HG02678 (cell line): ENCODE measurements around the gene ZSWIM6.

Source experiments
- ATAC-seq: cut with Tn5 transposase; IDR thresholded peaks from one replicate; pipeline ENCODE4 v1.9.1; 2021; ENCODE audit warnings: mild to moderate bottlenecking, moderate library complexity; ENCODE audit not compliant: unreplicated experiment

ZSWIM6 gene

DNA sequence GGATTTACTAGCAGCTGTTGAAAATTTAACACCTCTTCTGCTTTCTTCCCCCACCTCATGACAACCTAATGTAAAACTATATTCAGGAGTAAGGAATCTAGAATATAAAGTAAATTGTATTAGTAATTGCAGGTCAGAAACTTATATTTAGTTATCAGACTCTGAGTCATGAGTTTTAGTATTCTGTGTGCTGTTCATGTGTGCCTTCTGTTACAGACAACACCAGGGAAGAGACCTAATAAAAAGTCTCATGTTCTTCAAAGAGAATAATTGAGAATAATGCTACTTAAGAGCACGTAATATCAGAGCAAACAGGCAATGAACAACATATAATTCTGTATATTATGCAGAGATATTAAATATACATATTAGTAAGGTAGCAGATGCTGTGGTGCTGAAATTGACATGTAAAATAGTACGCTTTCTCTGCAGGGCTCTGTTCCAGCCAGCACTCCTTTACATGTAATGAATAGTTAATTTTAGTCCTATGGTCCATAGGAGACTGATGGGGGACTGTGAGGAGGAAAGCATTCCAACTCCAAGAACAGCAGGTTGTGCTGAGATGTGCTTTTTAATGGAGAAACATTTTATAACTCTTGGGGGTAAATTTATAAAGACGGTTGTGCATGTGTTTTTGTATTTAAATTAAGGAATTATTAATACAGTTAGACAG lies 106.4 kb downstream of the ZSWIM6 start:
- no peak for ATAC-seq

DNA sequence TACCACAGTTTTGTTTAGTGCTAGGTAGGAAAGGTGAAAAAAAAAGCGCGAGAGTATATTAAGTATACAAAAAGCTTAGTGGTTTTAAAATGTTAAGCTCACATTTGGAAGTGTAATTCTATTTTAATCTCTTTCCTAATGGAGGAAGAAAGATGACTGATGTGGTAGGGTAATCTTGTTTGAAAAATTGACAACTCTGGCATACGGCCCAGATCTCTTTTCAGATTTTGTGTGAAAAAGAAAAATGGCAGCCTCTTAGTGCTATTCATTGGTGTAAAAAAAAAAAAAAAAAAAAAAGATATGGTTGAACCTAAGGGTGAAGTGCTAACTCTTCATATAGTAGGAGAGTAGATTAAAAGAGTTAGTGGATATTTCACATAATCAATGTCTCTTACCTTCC lies 108.0 kb downstream of the ZSWIM6 start:
- no peak for ATAC-seq

DNA sequence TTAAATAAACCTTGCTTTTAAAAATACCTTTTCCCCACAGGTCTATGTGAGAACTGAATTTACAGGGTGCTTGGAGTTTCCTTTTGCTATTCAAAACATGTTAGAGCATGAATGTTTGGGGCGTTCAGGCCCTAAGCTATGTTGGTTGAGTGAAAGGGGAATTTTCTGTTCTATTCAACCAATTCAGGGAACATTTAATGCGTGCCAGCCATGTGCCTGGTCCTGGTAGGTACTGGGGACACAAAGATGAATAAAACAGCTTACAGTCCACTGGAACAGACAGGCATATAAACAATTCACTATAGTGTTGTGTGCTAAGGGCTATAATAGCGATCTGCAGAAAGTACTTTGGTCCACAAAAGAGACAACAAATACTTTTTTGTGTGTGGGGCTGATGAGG lies 108.5 kb downstream of the ZSWIM6 start:
- ATAC-seq: no peak

DNA sequence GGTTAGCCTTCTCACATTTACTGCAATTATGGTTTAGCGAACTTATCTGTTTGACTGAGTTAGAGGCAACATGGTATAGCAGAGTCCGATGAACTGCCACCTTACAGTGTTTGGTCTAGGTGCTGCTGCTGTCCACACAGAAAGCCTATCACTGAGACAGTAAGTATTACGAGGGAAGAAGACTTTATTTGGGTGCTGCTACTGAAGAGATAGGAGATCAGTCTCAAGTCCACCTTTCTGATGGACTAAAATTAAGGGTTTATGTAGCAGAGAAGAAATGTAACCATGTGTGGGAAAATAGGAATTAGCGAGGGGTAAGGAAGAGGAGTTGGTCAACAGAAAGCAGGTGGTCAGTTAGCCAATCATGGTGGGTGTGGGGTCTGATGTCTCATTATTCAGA lies 109.7 kb downstream of the ZSWIM6 start:
- ATAC-seq: no peak

DNA sequence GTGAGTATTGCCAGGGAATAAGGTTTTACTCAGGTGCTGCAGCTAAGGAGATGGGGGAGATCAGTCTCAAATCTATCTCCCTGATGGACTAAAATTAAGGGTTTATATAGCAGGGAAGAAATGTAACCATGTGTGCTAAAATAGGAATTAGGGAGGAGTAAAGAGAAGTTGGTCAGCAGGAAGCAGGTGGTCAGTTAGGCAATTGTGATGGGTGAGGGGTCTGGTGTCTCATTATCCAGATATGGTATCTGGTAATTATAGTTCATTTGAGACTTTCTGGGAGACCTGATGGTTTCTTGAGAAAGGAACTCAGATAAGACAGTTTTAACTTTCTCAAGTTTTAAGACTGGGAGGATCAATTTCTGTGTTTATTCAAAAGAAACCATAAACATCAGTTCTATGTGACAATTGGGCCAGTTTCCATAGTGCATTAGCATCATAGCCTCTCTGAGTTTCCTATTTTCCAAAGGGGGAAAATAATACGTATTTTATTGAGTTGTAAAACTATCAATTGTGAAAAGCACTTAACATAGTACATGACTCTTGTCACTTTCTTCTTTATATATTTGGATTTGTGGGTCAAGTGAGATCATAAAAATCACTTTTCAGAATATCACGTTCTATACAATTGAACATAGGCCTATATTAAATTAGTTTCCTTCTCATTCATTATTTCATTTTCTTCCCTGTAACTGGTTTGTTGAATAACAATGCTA lies 115.9 kb downstream of the ZSWIM6 start:
- no peak for ATAC-seq

DNA sequence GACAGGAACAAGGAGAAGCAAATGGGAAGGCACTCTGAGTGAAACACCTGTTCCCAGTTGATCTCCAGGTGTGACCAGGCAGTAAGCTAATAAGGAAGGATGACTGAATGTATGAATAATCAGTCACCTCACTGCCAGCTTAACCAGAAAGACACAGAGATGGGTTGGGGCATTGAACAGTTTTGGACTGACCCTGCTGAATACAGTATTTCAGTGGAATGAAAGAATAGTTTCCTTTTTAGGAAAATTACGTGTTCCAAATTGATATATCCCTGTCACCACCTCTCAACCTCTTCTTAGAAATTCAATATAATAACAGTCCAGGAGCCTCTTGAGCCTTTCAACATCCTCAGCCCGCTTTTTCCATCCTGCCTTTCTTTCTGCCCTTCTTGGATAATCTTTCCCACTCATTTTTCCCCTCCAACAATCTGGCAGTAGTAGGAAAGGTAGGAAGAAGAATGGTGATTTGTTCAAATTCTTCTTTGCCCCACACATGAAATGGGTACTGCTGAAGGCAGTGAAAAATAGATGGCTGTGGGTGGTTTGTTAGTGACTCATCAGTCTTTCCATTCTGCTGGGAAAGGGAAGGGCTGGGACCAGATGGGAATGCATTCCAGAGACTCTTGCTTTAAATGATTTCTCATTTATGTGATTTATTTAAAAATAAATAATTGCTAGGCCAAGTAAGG lies 117.9 kb downstream of the ZSWIM6 start:
- ATAC-seq: no peak

DNA sequence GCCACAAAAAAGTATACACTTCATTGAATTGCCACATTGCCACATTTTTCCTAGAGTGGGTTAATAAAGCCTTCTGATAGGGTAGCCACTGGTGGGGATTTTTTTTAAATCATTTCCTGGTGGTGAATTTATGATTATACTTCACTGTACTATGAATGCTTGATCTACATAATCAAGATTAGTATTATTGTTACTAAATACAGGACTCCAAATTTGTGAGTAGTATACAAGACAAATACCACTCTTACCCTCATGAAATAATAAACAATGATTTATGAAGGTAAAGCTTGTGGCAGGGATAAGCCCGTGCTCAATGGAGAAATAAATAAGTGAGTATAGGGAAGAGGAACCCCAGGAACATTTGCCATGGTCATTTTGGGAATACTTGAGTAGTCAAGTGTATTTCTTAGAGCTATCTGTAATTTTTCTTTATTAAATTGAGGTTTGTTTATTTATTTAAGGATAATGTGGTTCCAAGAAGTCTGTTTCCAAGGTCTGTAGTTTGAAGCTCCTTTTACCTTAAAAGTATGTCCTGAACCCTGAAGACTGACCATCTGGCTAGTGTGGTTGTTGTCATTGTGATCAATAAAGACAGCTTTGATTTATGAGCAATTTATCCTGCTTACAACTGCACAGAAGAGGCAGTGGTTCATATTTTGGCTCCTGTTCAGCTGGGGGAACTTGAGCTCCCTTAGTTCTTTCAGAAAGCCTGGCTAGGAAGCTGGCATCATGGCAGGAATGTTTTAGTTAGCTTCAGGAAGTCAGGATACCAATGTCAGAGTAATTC lies 118.6 kb downstream of the ZSWIM6 start:
- no peak for ATAC-seq

DNA sequence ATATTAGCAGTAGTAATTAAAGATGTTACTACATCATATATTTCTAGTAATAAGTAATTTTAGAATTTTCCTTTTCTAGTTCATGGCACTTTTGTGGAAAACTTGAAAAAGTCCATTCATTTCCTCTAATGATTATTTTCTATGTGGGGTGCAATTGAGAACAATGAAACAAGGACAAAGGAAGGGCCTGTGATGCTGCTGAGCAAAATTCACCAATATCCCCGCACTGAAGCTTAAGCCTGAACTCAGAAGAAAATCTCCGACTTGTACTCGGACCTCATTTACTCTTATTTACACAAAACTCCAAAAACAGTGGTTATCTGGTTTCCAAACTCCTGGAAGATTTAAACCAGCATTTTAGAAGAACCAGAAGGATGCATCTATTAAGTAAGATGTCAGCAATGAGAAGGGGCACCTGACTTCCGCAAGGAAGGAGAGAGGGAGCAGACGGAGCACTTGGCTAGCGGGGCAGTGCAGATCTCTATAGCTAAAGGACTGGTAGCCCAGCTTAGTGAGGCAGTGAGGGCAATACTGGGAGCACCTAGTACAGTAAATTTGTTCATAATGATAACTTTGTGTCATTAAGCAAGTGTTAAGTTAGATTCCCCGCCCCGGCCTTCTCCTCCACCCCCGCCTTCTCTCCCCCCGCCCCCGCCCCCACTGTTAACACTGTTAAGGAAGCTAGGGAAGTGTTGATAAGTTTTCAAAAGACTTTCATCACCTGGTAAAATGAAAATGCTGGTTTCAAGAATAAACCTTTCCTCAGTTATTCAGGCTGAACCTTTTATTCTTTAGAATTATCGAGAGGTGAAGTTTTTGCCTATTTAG lies 123.3 kb downstream of the ZSWIM6 start:
- ATAC-seq: no peak

DNA sequence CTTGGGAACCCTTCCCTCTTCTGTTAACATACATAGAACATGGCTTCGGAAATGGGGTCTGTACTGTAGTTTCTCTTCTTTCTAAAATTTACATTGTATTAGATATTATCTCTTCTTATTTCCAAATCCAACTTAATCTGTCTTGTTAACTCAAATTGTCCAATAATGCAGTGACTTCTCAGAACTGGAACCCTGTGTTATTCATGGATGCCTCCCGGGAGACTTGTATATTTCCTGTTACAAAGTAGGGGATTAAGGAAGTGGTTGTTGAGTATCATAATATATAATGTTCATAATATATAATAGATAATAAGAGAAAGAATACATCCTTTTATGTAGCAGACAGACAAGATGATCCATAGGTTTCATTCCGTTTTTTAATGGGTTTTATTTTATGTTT lies 128.4 kb downstream of the ZSWIM6 start:
- ATAC-seq: no peak

DNA sequence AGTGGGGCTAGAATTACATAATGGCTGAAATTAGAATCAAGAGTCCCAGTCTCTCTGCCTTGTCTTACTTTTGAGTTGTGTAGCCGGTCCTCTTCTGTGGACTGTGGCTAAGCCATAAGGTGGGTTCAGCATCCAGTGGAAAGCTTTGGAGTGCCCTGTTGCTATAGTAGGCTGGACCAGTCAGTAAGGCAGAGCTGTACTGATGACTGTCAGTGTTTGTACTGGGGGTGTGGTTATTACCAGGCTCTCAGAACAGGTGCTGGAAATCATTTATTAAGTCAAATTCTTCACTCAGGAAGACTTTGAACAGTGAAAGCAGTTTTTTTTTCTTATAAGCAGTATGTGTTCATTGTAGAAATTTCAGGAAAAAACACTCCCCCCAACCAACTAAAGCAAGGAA lies 129.4 kb downstream of the ZSWIM6 start:
- no peak for ATAC-seq

DNA sequence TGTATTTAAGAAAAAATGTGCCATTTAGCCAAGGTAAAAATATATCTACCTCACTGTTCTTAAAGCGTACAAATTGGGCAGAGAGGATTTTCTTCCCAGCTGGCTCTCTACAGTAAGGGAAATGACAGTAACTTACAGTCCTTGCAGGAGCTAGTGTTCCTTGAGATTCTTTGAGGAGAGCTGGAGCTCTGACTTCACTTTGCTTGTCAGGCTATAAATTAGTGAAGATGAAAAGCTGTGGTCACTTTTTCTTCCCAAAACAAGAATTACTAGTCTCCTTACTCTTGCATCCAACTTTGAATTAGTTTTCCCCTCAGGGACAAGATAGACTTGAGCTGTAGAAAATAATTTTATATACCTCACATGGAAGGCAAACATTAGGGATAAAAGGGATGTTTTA lies 129.9 kb downstream of the ZSWIM6 start:
- no peak for ATAC-seq

DNA sequence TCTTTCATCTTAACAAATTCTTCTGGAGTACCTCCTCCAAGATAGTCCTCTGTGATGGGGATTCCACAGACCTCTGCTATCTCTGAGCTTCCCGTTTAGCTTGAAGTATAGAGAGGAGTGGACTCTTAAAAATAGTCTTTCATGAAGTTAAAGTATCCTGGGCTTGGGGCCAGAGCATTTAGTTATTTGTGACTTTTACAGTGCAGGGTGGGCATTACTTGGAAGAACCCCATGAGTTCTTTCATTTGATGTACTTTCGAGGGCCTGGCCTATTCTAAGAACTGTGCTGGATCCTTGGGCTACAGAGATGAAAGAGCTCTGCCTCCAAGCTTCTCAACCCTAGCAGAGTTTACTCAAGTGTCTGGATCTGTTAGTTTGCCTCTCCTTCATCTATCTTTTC lies 131.5 kb downstream of the ZSWIM6 start:
- ATAC-seq: no peak

DNA sequence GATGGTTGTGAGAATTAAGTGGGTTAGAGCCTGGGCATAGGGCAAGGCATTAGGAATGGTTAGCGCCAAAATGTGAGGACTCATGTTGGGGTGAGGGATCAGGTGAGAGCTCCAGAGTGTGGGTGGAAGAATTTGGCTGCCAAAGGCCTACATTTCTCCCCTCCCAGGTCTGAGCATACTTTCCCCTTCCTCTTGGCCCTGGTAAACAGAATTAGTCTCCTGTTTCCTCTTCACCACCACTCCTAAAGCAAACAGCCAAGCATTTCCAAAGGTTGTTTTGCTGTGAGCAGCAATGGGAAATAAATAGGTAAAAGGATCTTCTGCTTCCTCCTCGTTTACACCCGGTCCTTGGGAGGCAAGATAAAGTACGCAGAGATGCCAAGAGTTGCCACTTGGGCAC lies 132.5 kb downstream of the ZSWIM6 start:
- ATAC-seq: no peak

DNA sequence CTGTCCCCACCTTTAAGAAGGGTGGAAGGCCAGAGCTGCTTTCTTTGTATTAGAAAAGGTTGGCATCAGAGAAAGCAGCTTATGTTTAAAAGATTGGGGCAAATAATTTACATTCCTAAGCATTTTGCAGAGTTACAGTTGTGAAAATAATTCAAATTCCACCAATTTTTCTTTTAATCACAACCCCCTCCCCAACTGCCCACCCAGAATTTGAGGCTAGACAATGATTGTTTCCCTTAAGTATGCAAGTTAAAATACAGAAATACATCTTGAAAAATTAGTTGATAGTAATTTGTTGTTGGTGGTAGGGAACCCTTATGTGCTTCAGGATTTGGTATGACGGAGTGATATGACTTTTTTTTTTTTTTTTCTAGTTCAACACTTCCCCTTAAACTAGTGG lies 133.0 kb downstream of the ZSWIM6 start:
- no peak for ATAC-seq

DNA sequence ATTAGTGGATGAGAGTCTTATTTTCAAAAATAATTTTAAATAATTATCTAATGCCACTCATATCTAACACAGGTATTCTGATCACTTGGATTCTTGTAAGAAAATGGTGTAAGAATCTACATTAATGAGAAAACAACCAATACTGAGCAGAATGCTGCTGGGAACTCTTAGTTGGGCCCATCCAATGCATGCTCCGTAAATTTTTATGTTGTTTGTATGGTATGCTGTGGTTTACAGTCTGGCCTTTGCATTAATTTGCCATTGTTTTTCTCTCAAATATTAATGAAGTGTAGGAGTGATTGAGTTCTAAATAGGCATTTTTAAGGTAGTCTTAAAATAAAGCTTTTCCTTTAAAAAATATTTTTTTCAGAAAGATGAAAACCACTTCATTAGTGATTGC lies 133.4 kb downstream of the ZSWIM6 start:
- no peak for ATAC-seq

DNA sequence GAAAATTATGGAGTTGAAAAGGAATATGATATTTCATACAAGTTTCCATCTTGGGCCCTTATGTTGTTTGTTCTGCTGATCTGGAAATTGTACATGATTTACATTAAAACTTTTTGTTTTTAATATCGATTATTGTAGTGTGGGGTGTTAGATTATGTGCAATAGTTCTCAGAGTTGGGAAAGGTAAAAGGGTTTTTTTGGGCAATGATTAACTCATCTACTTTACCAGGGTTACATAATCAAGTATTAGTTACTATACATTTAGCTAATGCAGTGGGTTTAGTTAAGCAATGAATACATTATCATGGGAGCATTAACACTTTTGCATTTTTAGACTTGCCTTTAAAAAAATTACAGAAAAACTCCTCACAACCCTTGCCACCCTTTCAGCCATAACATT lies 134.0 kb downstream of the ZSWIM6 start:
- no peak for ATAC-seq

DNA sequence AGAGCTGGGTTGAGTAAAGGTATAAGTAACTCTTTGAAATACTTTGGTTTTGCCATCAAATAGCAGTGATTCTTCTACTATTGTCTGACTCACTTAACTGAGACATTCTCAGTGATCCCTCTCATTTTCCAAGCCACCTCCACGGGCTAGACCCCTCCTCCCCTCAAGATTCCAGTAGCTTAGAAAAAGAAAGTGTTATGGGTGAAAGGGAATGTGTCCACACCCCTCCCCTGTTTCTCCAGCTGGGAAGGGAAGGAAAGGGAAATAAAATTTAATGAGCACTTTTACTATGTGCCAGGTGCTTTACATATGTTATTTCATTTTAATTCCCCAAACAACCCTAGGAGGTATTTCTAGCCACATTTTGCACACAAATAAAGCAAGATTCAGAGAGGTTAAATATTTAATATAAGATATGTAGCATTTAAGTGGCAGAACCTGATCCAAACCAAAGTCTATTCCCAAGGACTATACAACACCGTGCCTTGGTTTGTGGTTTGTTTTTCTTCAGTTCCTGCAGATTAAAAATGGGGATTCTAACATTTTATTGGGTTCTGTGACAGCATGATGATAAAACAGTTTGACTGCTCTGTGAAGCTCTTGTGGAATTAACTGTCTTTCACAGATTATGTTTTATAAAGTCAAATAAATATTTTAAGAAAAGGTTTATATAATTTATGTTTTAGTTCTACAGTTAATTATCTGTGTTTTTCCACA lies 135.9 kb downstream of the ZSWIM6 start:
- no peak for ATAC-seq

DNA sequence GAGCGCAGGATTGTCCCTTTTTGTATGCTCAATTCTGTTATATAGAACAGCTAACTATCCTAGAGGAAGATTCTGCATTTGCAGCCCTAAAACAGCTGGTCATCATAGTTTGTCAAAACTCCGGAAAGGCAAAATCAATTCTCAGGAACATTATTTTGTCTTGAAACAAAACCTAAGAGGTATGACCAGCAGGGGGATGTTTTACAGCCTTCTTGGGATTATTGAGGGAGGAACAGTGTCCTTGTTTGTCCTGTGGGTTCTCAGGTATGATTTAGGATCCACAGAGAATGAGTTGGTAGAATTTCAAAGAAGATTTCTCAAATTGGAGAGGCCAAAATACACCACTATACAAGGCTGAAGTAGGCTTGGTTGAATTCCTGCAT lies 136.4 kb downstream of the ZSWIM6 start:
- no peak for ATAC-seq

DNA sequence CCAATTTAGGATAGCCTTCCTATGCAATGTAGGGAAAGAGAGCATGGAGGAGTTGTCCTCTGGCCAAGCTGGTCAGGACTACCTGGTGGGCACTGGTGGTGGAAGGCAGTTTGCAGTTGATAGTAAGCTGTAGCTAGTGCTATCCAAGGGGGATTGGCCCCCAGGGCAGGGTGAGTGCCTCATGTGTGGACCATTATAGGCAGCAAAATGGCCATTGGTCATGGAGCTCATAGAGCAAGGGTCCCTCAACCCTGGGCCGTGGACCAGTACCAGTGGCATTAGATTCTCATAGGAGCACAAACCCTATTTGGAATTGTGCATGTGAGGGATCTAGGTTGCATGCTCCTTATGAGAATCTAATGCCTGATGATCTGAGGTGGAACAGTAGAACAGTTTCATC lies 139.3 kb downstream of the ZSWIM6 start:
- ATAC-seq: no peak
